Endodermal cell (in vitro differentiated cells): ENCODE results near the gene GTF2IRD1. TPM values are rescaled to one million over a fixed set of nuclear protein-coding genes. Genes with fewer than 3 reads are reported as not detected.

Experiments used
- DNase-seq: peaks from one replicate; pipeline ENCODE4 v3.0.0-alpha.2; 2017
- H3K27ac ChIP-seq: 2 replicates; pipeline ENCODE4 v1.5.1; 2013; ENCODE audit warnings: mild to moderate bottlenecking, low read depth, low read length, moderate library complexity
- H3K27me3 ChIP-seq: 2 replicates; pipeline ENCODE4 v1.6.1; 2013; ENCODE audit warnings: mild to moderate bottlenecking, low read length, moderate library complexity; ENCODE audit not compliant: insufficient read depth, control insufficient read depth, poor library complexity, severe bottlenecking
- H3K36me3 ChIP-seq: 2 replicates; pipeline ENCODE4 v1.7.0; 2013; ENCODE audit warnings: mild to moderate bottlenecking, low read length, moderate library complexity; ENCODE audit not compliant: control insufficient read depth, insufficient read depth
- H3K4me1 ChIP-seq: one replicate; pipeline ENCODE4 v1.7.0; 2013; ENCODE audit warnings: low read length; ENCODE audit not compliant: control insufficient read depth, insufficient read depth
- H3K4me3 ChIP-seq: 2 replicates; pipeline ENCODE4 v1.5.1; 2013; ENCODE audit warnings: mild to moderate bottlenecking, low read length, moderate library complexity
- H3K9ac ChIP-seq: 2 replicates; pipeline ENCODE4 v1.6.1; 2013; ENCODE audit warnings: mild to moderate bottlenecking, low read length, moderate library complexity; ENCODE audit not compliant: poor library complexity, severe bottlenecking; ENCODE audit errors: extremely low read depth
- H3K9me3 ChIP-seq: 2 replicates; pipeline ENCODE4 v1.6.1; 2013; ENCODE audit warnings: mild to moderate bottlenecking, low read length, moderate library complexity; ENCODE audit not compliant: control insufficient read depth
- H3K27ac Mint-ChIP-seq: 2 replicates; pipeline ENCODE4 v1.8.0; 2020; ENCODE audit warnings: mixed read lengths
- H3K27me3 Mint-ChIP-seq: 2 replicates; pipeline ENCODE4 v1.8.0; 2021; ENCODE audit warnings: mild to moderate bottlenecking, mixed read lengths; ENCODE audit not compliant: insufficient read depth
- H3K36me3 Mint-ChIP-seq: 2 replicates; pipeline ENCODE4 v1.8.0; 2020; ENCODE audit warnings: low read depth, mixed read lengths
- H3K4me1 Mint-ChIP-seq: 2 replicates; pipeline ENCODE4 v1.8.0; 2020; ENCODE audit warnings: mixed read lengths
- H3K4me3 Mint-ChIP-seq: 2 replicates; pipeline ENCODE4 v1.8.0; 2020; ENCODE audit warnings: mild to moderate bottlenecking, moderate library complexity, mixed read lengths
- H3K9me3 Mint-ChIP-seq: 2 replicates; pipeline ENCODE4 v1.8.0; 2020; ENCODE audit warnings: mild to moderate bottlenecking, mixed read lengths
- WGBS, 2 experiments: methylation state at CpG; one replicate each; pipeline versions ENCODE4 v1.1.5 to v1.1.7; 2013; ENCODE audit warnings: missing lambda C conversion rate in 2 of 2, mixed read lengths in 1 of 2; ENCODE audit not compliant: insufficient coverage in 1 of 2, insufficient read length in 1 of 2; 5-methylcytosine and 5-hydroxymethylcytosine counted together
- total RNA-seq, 2 donors: library from RNA; stranded (reverse); fragmentation: NEBNext Ultra II Directional in 1 of 2; extraction: Animal tissue kit (Norgen Biotek cat#: 25700) in 1 of 2; gene quantifications; 2 replicates in 1 of 2; 3 replicates in 1 of 2; pipeline ENCODE4 v1.2.1, GENCODE V29; 2021
- TF ChIP-seq, protein P1 (sequence below): fragments of 200-600 bp; sonication (generic); conservative IDR thresholded peaks from 2 replicates; pipeline ENCODE4 v1.5.0; 2021; ENCODE audit warnings: antibody characterized with exemption, mild to moderate bottlenecking

Gene GTF2IRD1
- total RNA-seq, 2 donors from 2014 or later, result 54.8 to 84.4 TPM

- H3K9ac ChIP-seq, result no peak overlapping the region
- H3K27me3 ChIP-seq, result no peaks in the 10 kb centered on the region
- no peaks in the 10 kb centered on the region for H3K27me3 Mint-ChIP-seq
- H3K27ac ChIP-seq, result no peak overlapping the region
- peaks cover 4% of the 10 kb centered on the region for H3K4me1 Mint-ChIP-seq
- no peak overlapping the region for H3K4me3 ChIP-seq
- H3K4me1 ChIP-seq, result no peaks in the 10 kb centered on the region
- H3K36me3 ChIP-seq, result peaks cover 68% of the 10 kb centered on the region
- WGBS, 2 experiments, result 95 to 100% methylated on average over 4 of the region's 4 CpGs
- H3K9me3 ChIP-seq, result peaks cover 22% of the 10 kb centered on the region
- DNase-seq, result no peak
- H3K4me3 Mint-ChIP-seq, result no peak overlapping the region
- H3K9me3 Mint-ChIP-seq, result peaks cover 7% of the 10 kb centered on the region
- H3K27ac Mint-ChIP-seq, result no peak overlapping the region
- TF ChIP-seq, protein P1, sequence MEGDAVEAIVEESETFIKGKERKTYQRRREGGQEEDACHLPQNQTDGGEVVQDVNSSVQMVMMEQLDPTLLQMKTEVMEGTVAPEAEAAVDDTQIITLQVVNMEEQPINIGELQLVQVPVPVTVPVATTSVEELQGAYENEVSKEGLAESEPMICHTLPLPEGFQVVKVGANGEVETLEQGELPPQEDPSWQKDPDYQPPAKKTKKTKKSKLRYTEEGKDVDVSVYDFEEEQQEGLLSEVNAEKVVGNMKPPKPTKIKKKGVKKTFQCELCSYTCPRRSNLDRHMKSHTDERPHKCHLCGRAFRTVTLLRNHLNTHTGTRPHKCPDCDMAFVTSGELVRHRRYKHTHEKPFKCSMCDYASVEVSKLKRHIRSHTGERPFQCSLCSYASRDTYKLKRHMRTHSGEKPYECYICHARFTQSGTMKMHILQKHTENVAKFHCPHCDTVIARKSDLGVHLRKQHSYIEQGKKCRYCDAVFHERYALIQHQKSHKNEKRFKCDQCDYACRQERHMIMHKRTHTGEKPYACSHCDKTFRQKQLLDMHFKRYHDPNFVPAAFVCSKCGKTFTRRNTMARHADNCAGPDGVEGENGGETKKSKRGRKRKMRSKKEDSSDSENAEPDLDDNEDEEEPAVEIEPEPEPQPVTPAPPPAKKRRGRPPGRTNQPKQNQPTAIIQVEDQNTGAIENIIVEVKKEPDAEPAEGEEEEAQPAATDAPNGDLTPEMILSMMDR, result no peak
- peaks cover 76% of the 10 kb centered on the region for H3K36me3 Mint-ChIP-seq
Measured at GRCh38 chr7:74523015-74523414, 69.3 kb downstream of the GTF2IRD1 start.

- H3K27ac Mint-ChIP-seq, result no peak overlapping the region
- Histone ChIP-seq H3K4me1 (no peaks in the 10 kb centered on the region), H3K36me3 (peaks cover 61% of the 10 kb centered on the region), H3K4me3 (no peak overlapping the region), H3K27ac (no peak overlapping the region), H3K27me3 (no peaks in the 10 kb centered on the region), H3K9me3 (peaks cover 16% of the 10 kb centered on the region), H3K9ac (no peak overlapping the region)
- peaks cover 4% of the 10 kb centered on the region for H3K4me1 Mint-ChIP-seq
- H3K9me3 Mint-ChIP-seq, result peaks cover 5% of the 10 kb centered on the region
- TF ChIP-seq, protein P1, result peak; percentile 19
- peaks cover 74% of the 10 kb centered on the region for H3K36me3 Mint-ChIP-seq
- no peak overlapping the region for H3K4me3 Mint-ChIP-seq
- peak; percentile 52 for DNase-seq
- H3K27me3 Mint-ChIP-seq, result no peaks in the 10 kb centered on the region
- 92 to 93% methylated on average over 6 of the region's 6 CpGs for WGBS, 2 experiments
Measured at GRCh38 chr7:74525140-74525539, 71.4 kb downstream of the GTF2IRD1 start.

- H3K4me1 ChIP-seq, result no peaks in the 10 kb centered on the region
- WGBS, 2 experiments, result 84 to 86% methylated on average over 4 to 7 of the region's 7 CpGs
- H3K27me3 ChIP-seq, result no peaks in the 10 kb centered on the region
- peak overlapping the region; percentile 48 for H3K27ac Mint-ChIP-seq
- peaks cover 76% of the 10 kb centered on the region for H3K36me3 Mint-ChIP-seq
- no peak overlapping the region for H3K9ac ChIP-seq
- H3K27ac ChIP-seq, result no peak overlapping the region
- H3K36me3 ChIP-seq, result peaks cover 63% of the 10 kb centered on the region
- peaks cover 5% of the 10 kb centered on the region for H3K9me3 Mint-ChIP-seq
- H3K4me1 Mint-ChIP-seq, result peaks cover 4% of the 10 kb centered on the region
- H3K4me3 ChIP-seq, result no peak overlapping the region
- TF ChIP-seq, protein P1, result no peak
- peak; percentile 93 for DNase-seq
- peaks cover 12% of the 10 kb centered on the region for H3K9me3 ChIP-seq
- H3K27me3 Mint-ChIP-seq, result no peaks in the 10 kb centered on the region
- H3K4me3 Mint-ChIP-seq, result no peak overlapping the region
Measured at GRCh38 chr7:74525881-74526280, 72.2 kb downstream of the GTF2IRD1 start.
